Caco-2 (cell line): Measurements from ENCODE around the gene TCOF1. TPM values are rescaled to one million over a fixed set of nuclear protein-coding genes. Genes with fewer than 3 reads are reported as not detected.

Experiments
- BruUV-seq: library from RNA; stranded (reverse); fragments of 400-500 nt; replicated peaks from 2 replicates; lab custom pipeline; 2021; lab: Mats Ljungman, UMichigan
- CTCF ChIA-PET: fragments of 300-600 bp; sonication (Branson Sonifier 250); formaldehyde crosslinking; loops from one replicate; lab custom pipeline; 2022; ENCODE audit warnings: antibody characterized with exemption; lab: Charles Lee
- POLR2A ChIA-PET: fragments of 300-600 bp; sonication (Branson Sonifier 250); formaldehyde crosslinking; loops from one replicate; lab custom pipeline; 2022; ENCODE audit warnings: antibody characterized with exemption; lab: Charles Lee
- DNase-seq, 2 experiments: peaks; one replicate each; pipeline versions ENCODE4 v3.0.0 to v3.0.0-alpha.2; 2020 to 2022
- H3K27me3 ChIP-seq: replicated peaks from 2 replicates; pipeline ENCODE4 v1.6.0; 2011; ENCODE audit warnings: low read length; ENCODE audit not compliant: control insufficient read depth, insufficient read depth
- H3K36me3 ChIP-seq: 2 replicates; pipeline ENCODE4 v1.5.1; 2011; ENCODE audit warnings: low read length; ENCODE audit not compliant: control insufficient read depth, insufficient read depth
- H3K4me1 ChIP-seq: fragments of 250-450 bp; sonication (Bioruptor Pico); 2 replicates; pipeline ENCODE4 v1.5.1; 2020; ENCODE audit warnings: mild to moderate bottlenecking
- H3K4me3 ChIP-seq: 2 replicates; pipeline ENCODE4 v1.5.1; 2011; ENCODE audit warnings: low read depth, mild to moderate bottlenecking, control low read depth, low read length
- H3K9me3 ChIP-seq: fragments of 250-450 bp; sonication (Bioruptor Pico); 2 replicates; pipeline ENCODE4 v1.5.1; 2020; ENCODE audit warnings: mild to moderate bottlenecking, moderate library complexity
- H3K27ac Mint-ChIP-seq: one replicate; pipeline ENCODE4 v1.8.0; 2022; ENCODE audit warnings: mixed read lengths; ENCODE audit not compliant: unreplicated experiment
- H3K27me3 Mint-ChIP-seq: one replicate; pipeline ENCODE4 v1.8.0; 2022; ENCODE audit warnings: mixed read lengths; ENCODE audit not compliant: insufficient read depth, unreplicated experiment
- H3K36me3 Mint-ChIP-seq: one replicate; pipeline ENCODE4 v1.8.0; 2022; ENCODE audit warnings: mild to moderate bottlenecking, mixed read lengths; ENCODE audit not compliant: insufficient read depth, unreplicated experiment
- H3K4me1 Mint-ChIP-seq: one replicate; pipeline ENCODE4 v1.8.0; 2022; ENCODE audit warnings: low read depth, mixed read lengths; ENCODE audit not compliant: unreplicated experiment
- H3K4me3 Mint-ChIP-seq: one replicate; pipeline ENCODE4 v1.8.0; 2022; ENCODE audit warnings: mild to moderate bottlenecking, moderate library complexity, mixed read lengths; ENCODE audit not compliant: unreplicated experiment
- H3K9me3 Mint-ChIP-seq: one replicate; pipeline ENCODE4 v1.8.0; 2022; ENCODE audit warnings: mixed read lengths; ENCODE audit not compliant: unreplicated experiment
- intact Hi-C: fragments of 100-400 bp; cut with micrococcal nuclease; formaldehyde crosslinking; loops from one replicate; pipeline ENCODE4 v1.10.0; 2022; ENCODE audit not compliant: unreplicated experiment
- total RNA-seq: library from RNA; stranded (reverse); gene quantifications from 2 replicates; pipeline ENCODE4 v1.2.3, GENCODE V29; 2022
- TF ChIP-seq, protein P1 (sequence below), 2 experiments: fragments of 200-600 bp in 1 of 2; IDR thresholded peaks; 1 replicate in 1 of 2; 2 replicates in 1 of 2; pipeline versions ENCODE4 v1.5.1 to v1.8.0; 2011 to 2022; ENCODE audit warnings: antibody characterized with exemption in 1 of 2, control low read depth in 1 of 2, inconsistent platforms in 1 of 2, low read depth in 1 of 2, low read length in 1 of 2, mild to moderate bottlenecking in 1 of 2, moderate library complexity in 1 of 2; ENCODE audit not compliant: insufficient read depth in 1 of 2, severe bottlenecking in 1 of 2, unreplicated experiment in 1 of 2

The TCOF1 gene
- total RNA-seq, 1 experiment from 2014 or later = 112 TPM

DNA sequence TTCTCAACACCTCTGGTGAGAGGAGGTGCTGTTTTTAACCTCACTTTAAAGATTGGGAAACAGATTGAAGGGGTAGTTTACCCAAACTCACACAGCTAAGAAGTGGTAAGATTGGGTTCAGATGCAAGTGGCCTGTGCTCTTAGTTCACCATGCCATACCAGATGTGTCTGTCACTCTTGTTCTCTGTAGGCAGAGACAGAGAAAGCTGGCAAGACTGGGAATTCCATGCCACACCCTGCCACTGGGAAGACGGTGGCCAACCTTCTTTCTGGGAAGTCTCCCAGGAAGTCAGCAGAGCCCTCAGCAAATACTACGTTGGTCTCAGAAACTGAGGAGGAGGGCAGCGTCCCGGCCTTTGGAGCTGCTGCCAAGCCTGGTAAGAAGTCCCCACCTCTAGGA, 11.0 kb downstream of the TCOF1 start:
- intact Hi-C loops = no loop called here
- H3K9me3 ChIP-seq = no peaks in the 10 kb centered on the region
- DNase-seq = no peak
- BruUV-seq = no TSS peak
- ChIA-PET POLR2A (no interaction called here), CTCF (no interaction called here)
- Mint-ChIP-seq H3K4me1 (no peaks in the 10 kb centered on the region), H3K27me3 (no peaks in the 10 kb centered on the region), H3K9me3 (no peaks in the 10 kb centered on the region), H3K27ac (no peak overlapping the region), H3K4me3 (no peak overlapping the region), H3K36me3 (peaks cover 91% of the 10 kb centered on the region)
- H3K36me3 ChIP-seq = peaks cover 14% of the 10 kb centered on the region
- TF ChIP-seq, protein P1, sequence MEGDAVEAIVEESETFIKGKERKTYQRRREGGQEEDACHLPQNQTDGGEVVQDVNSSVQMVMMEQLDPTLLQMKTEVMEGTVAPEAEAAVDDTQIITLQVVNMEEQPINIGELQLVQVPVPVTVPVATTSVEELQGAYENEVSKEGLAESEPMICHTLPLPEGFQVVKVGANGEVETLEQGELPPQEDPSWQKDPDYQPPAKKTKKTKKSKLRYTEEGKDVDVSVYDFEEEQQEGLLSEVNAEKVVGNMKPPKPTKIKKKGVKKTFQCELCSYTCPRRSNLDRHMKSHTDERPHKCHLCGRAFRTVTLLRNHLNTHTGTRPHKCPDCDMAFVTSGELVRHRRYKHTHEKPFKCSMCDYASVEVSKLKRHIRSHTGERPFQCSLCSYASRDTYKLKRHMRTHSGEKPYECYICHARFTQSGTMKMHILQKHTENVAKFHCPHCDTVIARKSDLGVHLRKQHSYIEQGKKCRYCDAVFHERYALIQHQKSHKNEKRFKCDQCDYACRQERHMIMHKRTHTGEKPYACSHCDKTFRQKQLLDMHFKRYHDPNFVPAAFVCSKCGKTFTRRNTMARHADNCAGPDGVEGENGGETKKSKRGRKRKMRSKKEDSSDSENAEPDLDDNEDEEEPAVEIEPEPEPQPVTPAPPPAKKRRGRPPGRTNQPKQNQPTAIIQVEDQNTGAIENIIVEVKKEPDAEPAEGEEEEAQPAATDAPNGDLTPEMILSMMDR (IDR thresholded peaks at IDR 0.05; ENCODE audit: insufficient read depth in 1 of 2, low read depth in 1 of 2, low read length in 1 of 2, severe bottlenecking in 1 of 2, unreplicated experiment in 1 of 2) = no peak
- H3K27me3 ChIP-seq = no peaks in the 10 kb centered on the region
- H3K4me3 ChIP-seq = no peak overlapping the region
- no peaks in the 10 kb centered on the region for H3K4me1 ChIP-seq

DNA sequence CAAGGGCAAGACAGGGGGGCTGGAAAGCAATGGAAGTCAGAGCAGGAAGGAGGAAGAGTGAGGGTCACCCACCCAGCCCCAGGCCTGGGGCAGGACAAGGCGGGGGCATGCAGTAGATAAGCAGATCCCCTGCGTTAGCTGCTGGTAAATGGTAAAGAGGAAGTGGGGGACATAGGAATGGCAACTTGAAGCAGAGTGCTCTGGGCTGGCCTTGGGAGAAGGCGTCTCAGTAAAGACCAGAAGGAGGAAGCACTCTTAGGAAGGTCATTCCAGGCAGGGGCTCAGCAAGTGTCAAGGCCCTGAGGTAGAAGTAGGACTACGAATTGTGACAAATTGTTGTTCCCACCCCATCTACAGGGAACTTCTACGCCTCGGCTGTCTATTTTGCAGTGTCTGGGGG, 15.1 kb downstream of the TCOF1 start:
- Histone ChIP-seq H3K36me3 (peaks cover 15% of the 10 kb centered on the region), H3K27me3 (no peaks in the 10 kb centered on the region), H3K4me3 (no peak overlapping the region), H3K9me3 (no peaks in the 10 kb centered on the region), H3K4me1 (no peaks in the 10 kb centered on the region)
- BruUV-seq = no TSS peak
- no peak overlapping the region for H3K4me3 Mint-ChIP-seq
- H3K9me3 Mint-ChIP-seq = no peaks in the 10 kb centered on the region
- intact Hi-C loops = no loop called here
- peaks cover 96% of the 10 kb centered on the region for H3K36me3 Mint-ChIP-seq
- ChIA-PET CTCF (no interaction called here), POLR2A (no interaction called here)
- peaks cover 3% of the 10 kb centered on the region for H3K4me1 Mint-ChIP-seq
- no peak overlapping the region for H3K27ac Mint-ChIP-seq
- no peak for DNase-seq
- H3K27me3 Mint-ChIP-seq = no peaks in the 10 kb centered on the region
- TF ChIP-seq, protein P1 (IDR thresholded peaks at IDR 0.05; ENCODE audit: insufficient read depth in 1 of 2, low read depth in 1 of 2, low read length in 1 of 2, severe bottlenecking in 1 of 2, unreplicated experiment in 1 of 2) = no peak

DNA sequence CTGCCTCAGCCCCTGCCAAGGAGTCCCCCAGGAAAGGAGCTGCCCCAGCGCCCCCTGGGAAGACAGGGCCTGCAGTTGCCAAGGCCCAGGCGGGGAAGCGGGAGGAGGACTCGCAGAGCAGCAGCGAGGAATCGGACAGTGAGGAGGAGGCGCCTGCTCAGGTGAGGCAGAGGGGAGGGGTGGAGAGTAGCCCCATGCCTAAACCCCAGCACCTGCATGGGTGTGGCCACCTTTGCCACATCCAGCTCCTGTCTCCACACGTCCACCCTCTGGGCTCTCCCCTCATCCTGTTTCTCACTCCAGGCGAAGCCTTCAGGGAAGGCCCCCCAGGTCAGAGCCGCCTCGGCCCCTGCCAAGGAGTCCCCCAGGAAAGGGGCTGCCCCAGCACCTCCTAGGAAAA, 17.2 kb downstream of the TCOF1 start:
- ChIA-PET POLR2A (no interaction called here), CTCF (no interaction called here)
- DNase-seq = no peak
- no peaks in the 10 kb centered on the region for H3K9me3 ChIP-seq
- Mint-ChIP-seq H3K4me3 (no peak overlapping the region), H3K36me3 (peaks cover 97% of the 10 kb centered on the region), H3K27me3 (no peaks in the 10 kb centered on the region), H3K4me1 (peaks cover 7% of the 10 kb centered on the region), H3K9me3 (no peaks in the 10 kb centered on the region), H3K27ac (no peak overlapping the region)
- no peaks in the 10 kb centered on the region for H3K4me1 ChIP-seq
- no peak overlapping the region for H3K4me3 ChIP-seq
- intact Hi-C loops = no loop called here
- BruUV-seq = no TSS peak
- no peaks in the 10 kb centered on the region for H3K27me3 ChIP-seq
- TF ChIP-seq, protein P1 (IDR thresholded peaks at IDR 0.05; ENCODE audit: insufficient read depth in 1 of 2, low read depth in 1 of 2, low read length in 1 of 2, severe bottlenecking in 1 of 2, unreplicated experiment in 1 of 2) = no peak
- peaks cover 13% of the 10 kb centered on the region for H3K36me3 ChIP-seq
